Psoas muscle (tissue), 8 donors: ENCODE measurements around the gene IFNL3. TPM values are rescaled to one million over a fixed set of nuclear protein-coding genes. Genes with fewer than 3 reads are reported as not detected.
"Not testable (repeated sequence)": the region's sequence is repeated elsewhere in the genome, so short reads cannot be mapped to it uniquely, and the experiment has no call there.

Source experiments
- ATAC-seq, 4 donors: fragments of 200-7000 bp; cut with Tn5 transposase; one replicate each; pipeline ENCODE4 v1.9.1; 2020; ENCODE audit warnings: moderate library complexity in 3 of 4, mild to moderate bottlenecking in 2 of 4
- DNase-seq, 2 donors: peaks; one replicate each; pipeline ENCODE4 v3.0.0-alpha.2; 2020
- H3K27ac ChIP-seq: fragments of 200-600 bp; one replicate; pipeline ENCODE4 v1.8.0; 2022
- H3K27me3 ChIP-seq, 3 donors: fragments of 200-600 bp in 1 of 3; one replicate each; pipeline versions ENCODE4 v1.6.1 to v1.8.0; 2013 to 2022; ENCODE audit warnings: low read length in 2 of 3, mild to moderate bottlenecking in 2 of 3, moderate library complexity in 1 of 3; ENCODE audit not compliant: insufficient read depth in 3 of 3
- H3K36me3 ChIP-seq, 2 donors: fragments of 200-600 bp in 1 of 2; one replicate each; pipeline versions ENCODE4 v1.6.1 to v1.8.0; 2013 to 2022; ENCODE audit warnings: low read depth in 1 of 2, mild to moderate bottlenecking in 1 of 2, moderate library complexity in 1 of 2; ENCODE audit not compliant: insufficient read depth in 1 of 2
- H3K4me1 ChIP-seq: fragments of 200-600 bp; one replicate; pipeline ENCODE4 v1.8.0; 2022
- H3K4me3 ChIP-seq: fragments of 200-600 bp; one replicate; pipeline ENCODE4 v1.8.0; 2022; ENCODE audit warnings: mild to moderate bottlenecking
- H3K9me3 ChIP-seq: fragments of 200-600 bp; one replicate; pipeline ENCODE4 v1.8.0; 2022
- WGBS, 3 donors: extraction: QIAGEN DNeasy Blood & Tissue Kit; methylation state at CpG; one replicate each; pipeline versions ENCODE4 v1.1.6 to v1.1.7; 2013; 5-methylcytosine and 5-hydroxymethylcytosine counted together
- intact Hi-C, 2 donors: fragments of 100-400 bp; cut with DNase I; formaldehyde crosslinking; loops; one replicate each; pipeline versions ENCODE4 v1.11.0 to v1.14.2; 2022
- polyA plus RNA-seq, 3 donors: library from polyadenylated mRNA; stranded (reverse); fragments of 200-250 nt; gene quantifications; one replicate each; pipeline ENCODE4 v1.2.3, GENCODE V29; 2013
- total RNA-seq, 4 donors: library from RNA; stranded (reverse); fragmentation: NEBNext Ultra II Directional in 2 of 4; extraction: Animal tissue kit (Norgen Biotek cat#: 25700) in 2 of 4; gene quantifications; one replicate each; pipeline versions ENCODE4 v1.2.1 to v1.2.4, GENCODE V29; 2021 to 2023
- TF ChIP-seq, protein P1 (sequence below): fragments of 200-600 bp; IDR thresholded peaks from one replicate; pipeline ENCODE4 v1.8.0; 2022; ENCODE audit warnings: antibody characterized with exemption
- donor health status: healthy with polysubstance abuse.
- donor health status: DM: no; HTN: no; CAD: no; lungs with moderate emphysema.
- donor health status: Bipolar disorder and iron deficiency.
- donor health status: healthy.
- donor health status: DM: yes; HTN: yes; CAD: no.
- donor health status: DM: no; HTN: no; CAD: no.
- donor health status: DM: no; HTN: no; CAD: no.
- donor health status: DM: yes; HTN: yes; CAD: no.

The IFNL3 gene
- total and polyA plus RNA-seq, 7 donors, result not detected

DNA sequence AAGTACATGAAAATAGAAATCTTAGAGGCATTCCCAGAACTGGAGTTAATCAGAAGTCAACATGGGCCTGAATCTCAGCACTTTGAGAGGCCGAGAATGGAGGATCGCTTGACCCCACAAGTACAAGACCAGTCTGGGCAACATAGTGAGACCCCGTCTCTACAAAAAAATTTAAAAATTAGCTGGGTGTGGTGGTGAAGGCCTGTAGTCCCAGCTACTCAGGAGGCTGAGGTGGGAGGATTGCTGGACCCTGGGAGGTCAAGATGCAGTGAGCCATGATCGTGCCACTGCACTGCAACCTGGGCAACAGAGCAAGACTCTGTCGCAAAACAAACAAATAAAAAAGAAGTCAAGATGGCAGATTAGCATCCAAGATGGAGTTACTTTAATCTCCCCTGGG lies 31.9 kb upstream of the IFNL3 start:
- Histone ChIP-seq H3K4me3 (no peak overlapping the region), H3K27me3 (peaks cover 0 to 3% (median 0%) of the 10 kb centered on the region in 3 donors), H3K9me3 (peaks cover 2% of the 10 kb centered on the region), H3K4me1 (no peaks in the 10 kb centered on the region), H3K36me3 (no peaks in the 10 kb centered on the region), H3K27ac (no peak overlapping the region)
- 88 to 93% (median 88%) methylated on average over 5 of the region's 5 CpGs for WGBS, 3 donors
- no peak for ATAC-seq
- TF ChIP-seq, protein P1, sequence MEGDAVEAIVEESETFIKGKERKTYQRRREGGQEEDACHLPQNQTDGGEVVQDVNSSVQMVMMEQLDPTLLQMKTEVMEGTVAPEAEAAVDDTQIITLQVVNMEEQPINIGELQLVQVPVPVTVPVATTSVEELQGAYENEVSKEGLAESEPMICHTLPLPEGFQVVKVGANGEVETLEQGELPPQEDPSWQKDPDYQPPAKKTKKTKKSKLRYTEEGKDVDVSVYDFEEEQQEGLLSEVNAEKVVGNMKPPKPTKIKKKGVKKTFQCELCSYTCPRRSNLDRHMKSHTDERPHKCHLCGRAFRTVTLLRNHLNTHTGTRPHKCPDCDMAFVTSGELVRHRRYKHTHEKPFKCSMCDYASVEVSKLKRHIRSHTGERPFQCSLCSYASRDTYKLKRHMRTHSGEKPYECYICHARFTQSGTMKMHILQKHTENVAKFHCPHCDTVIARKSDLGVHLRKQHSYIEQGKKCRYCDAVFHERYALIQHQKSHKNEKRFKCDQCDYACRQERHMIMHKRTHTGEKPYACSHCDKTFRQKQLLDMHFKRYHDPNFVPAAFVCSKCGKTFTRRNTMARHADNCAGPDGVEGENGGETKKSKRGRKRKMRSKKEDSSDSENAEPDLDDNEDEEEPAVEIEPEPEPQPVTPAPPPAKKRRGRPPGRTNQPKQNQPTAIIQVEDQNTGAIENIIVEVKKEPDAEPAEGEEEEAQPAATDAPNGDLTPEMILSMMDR, result no peak
- intact Hi-C loops, result no loop called here
- DNase-seq, result no peak

DNA sequence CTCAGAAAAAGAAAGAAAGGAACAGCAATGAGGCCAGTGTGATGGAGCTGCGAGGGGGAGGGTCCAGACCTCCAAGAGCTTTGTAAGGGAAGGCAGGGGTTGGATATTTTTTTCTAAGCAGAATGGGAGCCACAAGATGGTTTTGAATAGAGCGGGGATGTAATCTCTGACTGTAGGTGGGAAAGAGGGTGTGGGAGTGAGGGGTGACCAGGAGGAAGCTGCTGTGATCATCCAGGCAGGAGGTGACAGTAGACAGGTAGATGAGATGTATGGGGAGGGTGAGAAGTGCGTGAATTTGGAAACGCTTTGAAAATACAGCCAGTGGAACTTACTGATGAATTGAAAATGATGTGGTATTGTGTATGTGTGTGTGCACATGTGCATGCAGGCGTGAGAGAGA lies 30.8 kb upstream of the IFNL3 start:
- H3K27me3 ChIP-seq, result peaks cover 0 to 11% (median 0%) of the 10 kb centered on the region in 3 donors
- no peak overlapping the region for H3K27ac ChIP-seq
- ATAC-seq, result no peak
- intact Hi-C loops, result no loop called here
- H3K36me3 ChIP-seq, result no peaks in the 10 kb centered on the region
- H3K4me3 ChIP-seq, result no peak overlapping the region
- no peak for DNase-seq
- H3K9me3 ChIP-seq, result no peaks in the 10 kb centered on the region
- TF ChIP-seq, protein P1, result no peak
- H3K4me1 ChIP-seq, result no peaks in the 10 kb centered on the region
- 63 to 77% (median 73%) methylated on average over 5 of the region's 5 CpGs for whole genome bisulfite sequencing, 3 donors

DNA sequence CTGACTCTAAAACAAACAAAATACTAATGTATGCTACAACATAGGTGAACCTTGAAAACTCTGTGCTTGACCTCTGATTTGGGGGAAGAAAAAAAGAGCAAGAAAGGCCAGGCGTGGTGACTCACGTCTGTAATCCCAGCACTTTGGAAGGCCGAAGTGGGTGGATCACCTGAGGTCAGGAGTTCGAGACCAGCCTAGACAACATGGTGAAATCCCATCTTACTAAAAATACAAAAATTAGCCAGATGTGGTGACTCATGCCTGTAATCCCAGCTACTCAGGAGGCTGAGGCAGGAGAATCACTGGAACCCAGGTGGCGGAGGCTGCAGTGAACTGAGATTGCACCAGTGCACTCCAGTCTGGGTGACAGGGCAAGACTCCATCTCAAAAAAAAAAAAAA lies 29.1 kb upstream of the IFNL3 start:
- DNase-seq, H3K9me3 ChIP-seq, ATAC-seq, H3K4me3 ChIP-seq, H3K4me1 ChIP-seq, H3K36me3 ChIP-seq, H3K27ac ChIP-seq, intact Hi-C loops: not testable (repeated sequence)
- H3K27me3 ChIP-seq, result peaks cover 0 to 17% (median 0%) of the 10 kb centered on the region in 3 donors
- 66 to 82% (median 75%) methylated on average over 5 of the region's 5 CpGs for WGBS, 3 donors

DNA sequence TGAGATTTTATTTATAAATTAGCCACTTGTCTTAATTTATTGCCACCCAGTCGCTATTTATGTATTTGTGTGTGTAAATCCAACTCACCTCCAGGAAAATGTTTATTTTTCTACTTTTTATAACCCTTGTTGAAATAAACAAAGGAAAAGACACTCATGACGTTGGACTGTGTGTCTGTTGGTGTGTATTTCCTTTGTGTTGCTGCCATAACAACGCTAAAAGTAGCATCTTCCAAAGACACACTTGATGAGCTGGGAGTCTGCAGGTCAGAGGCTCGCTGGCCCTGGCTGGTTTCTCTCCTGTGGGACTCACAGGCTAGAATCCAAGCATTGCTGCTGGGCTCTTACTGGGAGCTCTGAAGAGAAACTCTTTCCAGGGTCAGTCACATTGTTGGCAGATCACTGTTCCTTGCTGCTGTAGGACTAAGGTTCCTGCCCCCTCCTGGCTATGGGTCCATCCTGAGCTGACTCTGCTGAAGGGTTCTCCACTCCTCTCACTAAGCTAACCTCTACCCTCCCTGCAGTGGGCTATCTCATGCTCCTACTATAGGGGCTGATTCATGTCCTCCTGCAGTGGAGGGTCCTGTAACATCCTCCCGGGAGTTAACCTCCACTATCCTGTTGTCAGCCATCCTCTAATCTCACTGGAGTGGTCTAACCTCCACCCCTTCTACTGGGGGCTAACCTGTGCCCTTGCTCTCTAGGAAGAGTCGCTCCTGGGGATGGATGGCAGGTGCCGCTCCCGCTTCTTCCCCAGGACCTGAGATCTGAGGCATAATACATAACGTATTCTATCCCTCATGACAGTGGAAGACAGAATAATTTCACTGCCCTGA lies 25.4 kb upstream of the IFNL3 start:
- Histone ChIP-seq H3K36me3 (no peaks in the 10 kb centered on the region), H3K4me3 (no peak overlapping the region), H3K4me1 (no peaks in the 10 kb centered on the region), H3K9me3 (no peaks in the 10 kb centered on the region), H3K27me3 (peaks cover 0 to 23% (median 7%) of the 10 kb centered on the region in 3 donors), H3K27ac (no peak overlapping the region)
- ATAC-seq (no peak), DNase-seq (no peak)
- 61 to 62% (median 62%) methylated on average over 9 of the region's 9 CpGs for WGBS, 3 donors
- TF ChIP-seq, protein P1, result no peak
- intact Hi-C loops, result no loop called here

DNA sequence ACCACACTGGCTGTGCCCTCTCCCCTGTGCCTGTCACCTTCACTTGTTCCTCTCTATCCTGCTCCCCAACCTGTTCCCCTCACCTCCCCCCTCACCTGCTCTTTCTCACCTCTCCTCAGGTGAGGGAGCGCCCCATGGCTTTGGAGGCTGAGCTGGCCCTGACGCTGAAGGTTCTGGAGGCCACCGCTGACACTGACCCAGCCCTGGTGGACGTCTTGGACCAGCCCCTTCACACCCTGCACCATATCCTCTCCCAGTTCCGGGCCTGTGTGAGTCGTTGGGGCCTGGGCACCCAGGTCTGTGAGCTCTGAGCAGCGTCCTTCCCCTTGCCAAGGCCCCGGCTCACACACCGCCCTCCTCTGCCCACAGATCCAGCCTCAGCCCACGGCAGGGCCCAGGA lies 24.6 kb upstream of the IFNL3 start:
- intact Hi-C loops, H3K9me3 ChIP-seq, H3K4me3 ChIP-seq, DNase-seq, H3K27ac ChIP-seq, H3K36me3 ChIP-seq, ATAC-seq, H3K4me1 ChIP-seq: not testable (repeated sequence)
- peaks cover 0 to 32% (median 14%) of the 10 kb centered on the region in 3 donors for H3K27me3 ChIP-seq
- WGBS, 3 donors, result 60 to 73% (median 71%) methylated on average over 7 to 10 of the region's 10 CpGs

DNA sequence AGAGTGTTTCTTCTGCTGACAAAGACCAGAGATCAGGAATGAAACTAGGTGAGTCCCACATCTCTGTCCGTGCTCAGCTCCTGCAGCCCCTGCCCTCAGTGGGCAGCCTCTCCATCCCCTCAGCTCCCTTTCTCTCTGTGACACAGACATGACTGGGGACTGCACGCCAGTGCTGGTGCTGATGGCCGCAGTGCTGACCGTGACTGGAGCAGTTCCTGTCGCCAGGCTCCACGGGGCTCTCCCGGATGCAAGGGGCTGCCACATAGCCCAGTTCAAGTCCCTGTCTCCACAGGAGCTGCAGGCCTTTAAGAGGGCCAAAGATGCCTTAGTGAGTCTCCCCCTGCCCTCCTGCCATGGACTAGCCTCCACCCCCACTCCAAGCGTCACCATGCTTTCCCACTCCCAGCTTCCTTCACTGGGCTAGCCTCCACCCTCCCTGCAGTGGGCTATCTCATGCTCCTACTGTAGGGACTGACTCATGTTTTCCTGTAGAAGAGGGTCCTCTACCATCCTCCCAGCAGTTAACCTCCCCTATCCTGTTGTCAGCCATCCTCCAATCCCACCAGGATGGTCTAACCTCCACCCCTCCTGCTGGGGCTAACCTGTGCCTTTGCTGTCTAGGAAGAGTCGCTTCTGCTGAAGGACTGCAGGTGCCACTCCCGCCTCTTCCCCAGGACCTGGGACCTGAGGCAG lies 23.9 kb upstream of the IFNL3 start:
- ATAC-seq, H3K4me3 ChIP-seq, H3K9me3 ChIP-seq, DNase-seq, H3K27ac ChIP-seq, H3K4me1 ChIP-seq, intact Hi-C loops, H3K36me3 ChIP-seq: not testable (repeated sequence)
- H3K27me3 ChIP-seq, result peaks cover 0 to 39% (median 20%) of the 10 kb centered on the region in 3 donors
- WGBS, 3 donors, result 56 to 70% (median 59%) methylated on average over 9 to 10 of the region's 10 CpGs

DNA sequence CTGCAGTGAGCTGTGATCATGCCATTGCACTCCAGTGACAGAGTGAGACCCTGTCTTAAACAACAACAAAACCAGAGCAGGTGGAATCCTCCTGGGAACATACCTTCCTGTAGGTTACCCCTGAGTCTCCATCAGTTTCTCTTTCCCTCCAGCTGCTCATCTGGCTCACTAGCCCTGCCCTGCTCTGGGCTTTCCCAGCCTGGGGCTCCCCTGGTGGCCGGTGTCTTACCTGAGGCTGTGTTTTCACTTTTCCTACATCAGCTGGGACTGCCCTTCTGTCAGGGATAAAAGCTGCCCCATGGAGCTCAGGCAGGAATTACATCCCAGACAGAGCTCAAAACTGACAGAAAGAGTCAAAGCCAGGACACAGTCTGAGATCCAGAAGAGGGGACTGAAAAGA lies 23.3 kb upstream of the IFNL3 start, which contains the start of gene IFNL2:
IFNL2 (plus strand) TSS at position 312 of the 400 bp plus-strand sequence. CDS start 173 bp downstream, outside the sequence.
- intact Hi-C loops, DNase-seq, H3K4me1 ChIP-seq, H3K36me3 ChIP-seq, H3K9me3 ChIP-seq, H3K27ac ChIP-seq, H3K4me3 ChIP-seq, ATAC-seq: not testable (repeated sequence)
- H3K27me3 ChIP-seq, result peaks cover 0 to 44% (median 23%) of the 10 kb centered on the region in 3 donors
- WGBS, 3 donors, result no CpG with 5 or more reads among the region's 1 CpG
